Urinary bladder (tissue), 4 donors: Measurements from ENCODE around the gene CCL25. TPM values are rescaled to one million over a fixed set of nuclear protein-coding genes. Genes with fewer than 3 reads are reported as not detected.

ENCODE experiments used
- DNase-seq: peaks from one replicate; pipeline ENCODE4 v3.0.0-alpha.2; 2015; ENCODE audit errors: extremely low spot score
- H3K27ac ChIP-seq: one replicate; pipeline ENCODE4 v1.5.1; 2013; ENCODE audit warnings: low read depth, mild to moderate bottlenecking, moderate library complexity
- H3K36me3 ChIP-seq: one replicate; pipeline ENCODE4 v1.6.1; 2013; ENCODE audit warnings: mild to moderate bottlenecking, moderate library complexity; ENCODE audit not compliant: insufficient read depth
- H3K4me1 ChIP-seq: one replicate; pipeline ENCODE4 v1.6.1; 2013; ENCODE audit warnings: mild to moderate bottlenecking, moderate library complexity; ENCODE audit not compliant: insufficient read depth
- H3K4me3 ChIP-seq: one replicate; pipeline ENCODE4 v1.5.1; 2013; ENCODE audit warnings: low read depth, low read length
- WGBS: extraction: QIAGEN DNeasy Blood & Tissue Kit; methylation state at CpG from one replicate; pipeline ENCODE4 v1.1.7; 2013; 5-methylcytosine and 5-hydroxymethylcytosine counted together
- polyA plus RNA-seq: library from polyadenylated mRNA; stranded (reverse); fragments of 200-250 nt; gene quantifications from one replicate; pipeline ENCODE4 v1.2.3, GENCODE V29; 2013
- total RNA-seq: library from RNA; depleted of rRNA; stranded (reverse); fragments of >200 nt; gene quantifications from one replicate; pipeline ENCODE4 v1.2.3, GENCODE V29; 2014
- donor health status: healthy with polysubstance abuse.
- donor health status: healthy.

Gene CCL25
- total and polyA plus RNA-seq, 2 donors, result not detected

DNA sequence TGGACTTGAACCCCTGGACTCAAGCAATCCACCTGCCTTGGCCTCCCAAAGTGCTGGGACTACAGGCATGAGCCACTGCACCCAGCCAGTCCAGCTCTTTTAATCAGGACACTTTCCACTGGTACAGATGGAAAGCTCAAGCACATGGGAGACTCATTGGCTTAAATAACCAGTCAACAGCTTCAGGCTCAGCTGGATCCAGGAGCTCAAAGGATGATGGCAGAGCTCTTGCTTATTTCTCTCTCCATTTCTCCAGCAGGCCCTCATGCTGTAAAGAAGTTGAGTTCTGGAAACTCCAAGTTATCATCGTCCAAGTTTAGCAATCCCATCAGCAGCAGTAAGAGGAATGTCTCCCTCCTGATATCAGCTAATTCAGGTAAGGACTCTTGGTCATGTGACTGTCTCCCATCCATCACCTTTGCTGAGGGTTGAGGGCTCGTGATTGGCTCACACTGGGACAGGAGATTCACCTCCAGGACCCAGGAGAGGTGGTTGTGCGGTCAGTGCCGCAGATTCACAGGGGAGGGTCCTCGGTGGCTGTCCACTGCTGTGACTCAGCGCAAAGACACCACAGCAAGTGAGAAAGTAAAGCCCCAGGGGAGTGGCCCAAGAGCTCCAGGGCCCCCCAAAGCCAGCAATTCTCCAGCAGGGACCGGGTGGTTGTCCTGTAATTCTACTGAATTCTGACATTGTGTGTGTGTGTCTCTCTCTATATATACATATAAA lies 5.1 kb downstream of the CCL25 start:
- no peak overlapping the region for H3K27ac ChIP-seq
- no peak overlapping the region for H3K4me3 ChIP-seq
- WGBS, result 77% methylated on average over 7 of the region's 7 CpGs
- no peaks in the 10 kb centered on the region for H3K36me3 ChIP-seq
- H3K4me1 ChIP-seq, result no peaks in the 10 kb centered on the region
- DNase-seq, result no peak

DNA sequence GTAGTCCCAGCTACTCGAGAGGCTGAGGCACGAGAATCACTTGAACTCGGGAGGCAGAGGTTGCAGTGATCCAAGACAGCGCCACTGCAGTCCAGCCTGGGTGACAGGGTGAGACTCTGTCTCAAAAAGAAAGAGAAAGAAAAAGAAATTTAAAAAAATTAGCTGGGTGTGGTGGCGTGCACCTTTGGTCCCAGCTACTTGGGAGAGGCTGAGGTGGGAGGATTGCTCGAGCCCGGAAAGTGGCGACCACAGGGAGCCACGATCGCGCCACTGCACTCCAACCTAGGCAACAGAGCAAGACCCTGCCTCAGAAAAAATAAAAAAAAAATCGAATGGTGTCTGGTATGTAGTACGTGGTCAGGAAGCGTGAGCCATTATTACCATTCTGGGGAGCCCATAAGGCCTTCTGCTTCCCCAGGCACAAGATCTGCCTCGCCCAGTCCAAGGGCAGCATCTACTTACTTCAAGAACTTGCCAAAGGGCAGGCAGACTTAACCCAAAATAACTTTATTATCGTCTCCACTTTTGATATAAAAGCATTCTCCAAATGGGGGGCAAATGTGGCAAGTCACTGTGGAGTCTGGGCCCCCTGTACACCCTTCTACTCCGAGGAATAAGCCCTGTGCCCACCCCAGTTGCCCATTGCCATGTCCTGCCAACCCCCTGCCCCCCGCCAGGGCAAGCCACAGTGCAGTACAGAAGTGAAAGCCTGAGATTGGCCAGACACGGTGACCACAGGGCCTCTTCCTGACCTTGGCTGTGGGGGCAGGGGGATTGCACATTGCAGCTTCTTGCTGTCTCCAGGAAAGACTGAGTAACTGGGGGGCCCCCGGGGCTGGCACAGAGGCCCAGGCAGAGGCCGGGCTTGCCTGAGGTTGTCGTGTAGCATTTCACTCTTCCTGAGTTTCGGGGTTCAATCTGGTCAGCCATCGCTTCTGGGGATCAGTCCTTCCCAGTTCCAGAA lies 12.6 kb downstream of the CCL25 start:
- Histone ChIP-seq H3K4me3 (no peak overlapping the region), H3K36me3 (no peaks in the 10 kb centered on the region), H3K4me1 (no peaks in the 10 kb centered on the region), H3K27ac (no peak overlapping the region)
- WGBS, result 87% methylated on average over 24 of the region's 24 CpGs
- no peak for DNase-seq

DNA sequence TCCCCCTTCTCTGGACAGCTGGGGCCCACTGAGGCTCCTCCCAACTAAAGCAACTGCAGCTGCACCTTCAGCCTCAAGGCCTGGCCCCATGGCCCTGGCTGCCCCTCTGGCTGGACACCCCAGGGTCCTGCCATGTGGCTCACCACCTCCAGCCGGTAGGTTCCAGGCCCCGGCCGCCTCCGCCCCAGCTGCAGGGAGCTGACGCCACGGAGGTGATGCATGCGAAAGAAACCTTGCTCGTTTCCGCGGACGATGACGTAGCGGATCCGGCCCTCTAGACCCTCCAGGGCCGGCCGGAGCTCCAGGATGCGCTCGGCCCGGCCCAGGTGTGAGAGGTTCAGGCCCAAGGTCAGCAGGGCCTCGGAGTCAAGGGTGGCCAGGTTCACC lies 13.3 kb downstream of the CCL25 start:
- DNase-seq, result no peak
- 96% methylated on average over 20 of the region's 20 CpGs for WGBS
- H3K4me3 ChIP-seq, result no peak overlapping the region
- H3K4me1 ChIP-seq, result no peaks in the 10 kb centered on the region
- no peak overlapping the region for H3K27ac ChIP-seq
- no peaks in the 10 kb centered on the region for H3K36me3 ChIP-seq

DNA sequence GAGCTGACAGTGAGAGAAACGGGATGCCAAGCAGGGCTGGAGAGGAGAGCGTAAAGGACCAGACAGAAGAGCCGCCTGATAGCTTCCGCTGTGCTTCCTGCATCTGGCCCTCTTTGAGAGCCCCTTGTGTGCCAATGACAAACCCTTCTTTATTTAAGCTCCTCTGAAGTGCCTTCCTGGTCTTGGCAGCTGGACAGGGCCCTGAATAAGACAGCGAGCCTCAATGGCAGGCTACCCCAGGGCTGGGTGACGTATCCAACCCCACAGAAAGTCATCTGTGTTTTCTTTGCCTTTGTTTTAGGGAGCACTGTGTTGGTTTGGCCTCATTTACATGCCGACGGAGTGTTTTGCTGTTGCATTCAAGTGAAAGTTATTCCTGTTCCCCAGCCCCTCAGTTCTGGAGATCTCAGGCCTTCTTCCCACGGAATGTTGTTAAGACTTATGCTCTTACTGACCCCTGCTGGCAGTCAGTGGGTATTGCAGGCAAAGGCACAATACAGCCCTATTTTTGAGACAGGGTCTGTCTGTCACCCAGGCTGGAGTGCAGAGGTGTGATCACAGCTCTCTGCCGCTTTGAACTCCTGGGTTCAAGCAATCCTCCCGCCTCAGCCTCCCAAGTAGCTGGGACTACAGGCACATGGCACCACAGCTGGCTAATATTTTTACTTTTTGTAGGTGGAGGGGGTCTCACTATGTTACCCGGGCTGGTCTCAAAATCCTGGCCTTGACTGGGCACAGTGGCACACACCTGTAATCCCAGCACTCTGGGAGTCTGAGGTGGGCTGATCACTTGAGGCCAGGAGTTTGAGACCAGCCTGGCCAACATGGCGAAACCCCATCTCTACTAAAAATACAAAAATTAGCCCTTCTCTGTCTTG lies 16.8 kb downstream of the CCL25 start:
- no peaks in the 10 kb centered on the region for H3K4me1 ChIP-seq
- WGBS, result 82% methylated on average over 13 of the region's 13 CpGs
- DNase-seq, result no peak

DNA sequence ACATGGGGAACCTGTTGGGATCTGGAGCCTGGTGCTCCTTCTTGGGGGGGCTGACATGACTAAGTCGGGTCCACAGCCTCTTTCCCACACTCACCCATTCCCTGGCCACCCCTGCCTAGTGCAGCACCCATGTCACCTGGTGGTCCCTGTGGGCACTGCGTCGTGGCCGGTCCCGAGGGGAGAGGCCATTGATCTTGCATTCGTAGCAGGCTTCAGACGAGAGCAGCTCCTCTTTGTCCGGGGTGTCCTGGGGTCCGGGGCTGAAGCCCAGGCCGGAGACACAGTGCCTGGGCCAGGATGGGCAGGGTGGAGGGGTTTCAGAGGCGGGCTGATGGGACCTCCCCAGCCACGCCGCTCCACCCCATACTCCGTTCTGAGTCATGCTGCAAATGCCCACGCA lies 19.4 kb downstream of the CCL25 start:
- 91% methylated on average over 15 of the region's 15 CpGs for WGBS
- Histone ChIP-seq H3K4me3 (no peak overlapping the region), H3K36me3 (no peaks in the 10 kb centered on the region), H3K27ac (no peak overlapping the region), H3K4me1 (no peaks in the 10 kb centered on the region)
- DNase-seq, result no peak

More for the DNA sequence above, 16.8 kb downstream of the CCL25 start:
- no peak overlapping the region for H3K4me3 ChIP-seq
- H3K27ac ChIP-seq, result no peak overlapping the region
- H3K36me3 ChIP-seq, result no peaks in the 10 kb centered on the region

DNA sequence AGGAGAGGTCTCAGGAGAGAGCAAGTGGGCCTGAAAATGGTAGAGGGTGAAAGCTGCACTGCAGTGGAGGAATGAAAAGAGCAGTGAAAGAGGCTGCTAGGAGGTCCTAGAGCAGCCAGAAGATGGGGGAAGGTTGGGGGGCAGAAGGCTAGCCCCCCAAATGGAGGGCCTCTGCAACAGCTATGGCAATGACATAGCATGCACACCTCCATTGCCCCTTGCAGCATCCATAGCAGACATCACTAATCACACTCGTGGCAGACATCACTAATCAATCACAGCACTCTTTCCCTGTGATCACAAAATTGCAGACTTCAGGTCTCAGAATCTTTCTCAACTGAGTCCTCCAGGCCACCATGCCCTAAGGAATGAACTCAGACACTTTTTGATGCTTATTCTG lies 21.9 kb downstream of the CCL25 start:
- DNase-seq, result no peak
- no peak overlapping the region for H3K4me3 ChIP-seq
- H3K4me1 ChIP-seq, result no peaks in the 10 kb centered on the region
- H3K27ac ChIP-seq, result no peak overlapping the region
- H3K36me3 ChIP-seq, result no peaks in the 10 kb centered on the region
- 89% methylated on average over 1 of the region's 1 CpG for WGBS

DNA sequence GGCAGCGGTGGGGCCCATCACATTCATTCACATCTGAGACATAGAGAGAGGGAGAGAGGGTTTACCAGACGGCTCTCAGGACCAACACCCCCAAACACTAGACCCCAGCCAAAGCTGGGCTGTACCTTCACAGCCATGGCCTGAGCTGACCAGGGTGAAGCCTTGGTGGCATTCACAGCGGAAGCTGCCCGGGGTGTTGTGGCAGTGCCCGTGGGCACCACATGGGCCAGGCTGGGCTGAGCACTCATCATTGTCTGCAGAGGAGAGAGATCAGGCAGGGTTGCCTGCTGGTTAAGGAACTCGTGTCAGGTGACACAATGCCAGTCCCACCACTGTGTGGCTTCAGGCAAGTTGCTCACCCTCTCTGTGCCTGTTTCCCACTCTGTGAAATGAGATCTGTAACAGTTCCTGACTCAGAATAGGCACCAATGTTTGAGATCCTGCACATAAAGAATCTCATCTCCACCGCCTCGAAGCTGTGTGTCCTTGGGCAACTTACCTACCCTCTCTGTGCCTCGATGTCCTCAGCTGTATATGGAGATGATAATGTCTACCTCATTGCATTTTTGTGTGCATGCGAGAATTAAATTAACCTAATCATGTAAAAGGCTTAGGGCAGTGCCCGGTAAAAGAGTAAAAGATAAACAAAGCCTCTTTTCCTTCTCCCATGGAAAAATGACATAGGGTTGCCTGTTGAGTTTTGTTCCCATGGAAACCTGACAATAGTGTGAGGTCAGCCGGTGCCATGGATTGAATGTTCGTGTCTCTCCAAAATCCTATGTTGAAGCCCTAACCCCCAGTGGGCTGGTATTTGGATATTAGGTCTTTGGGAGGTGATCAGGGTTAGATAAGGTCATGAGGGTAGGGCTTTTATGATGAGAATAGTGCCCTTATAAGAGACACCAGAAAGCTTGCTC lies 22.9 kb downstream of the CCL25 start:
- H3K4me1 ChIP-seq, result no peaks in the 10 kb centered on the region
- H3K36me3 ChIP-seq, result no peaks in the 10 kb centered on the region
- no peak overlapping the region for H3K27ac ChIP-seq
- H3K4me3 ChIP-seq, result no peak overlapping the region
- 77% methylated on average over 13 of the region's 13 CpGs for WGBS
- no peak for DNase-seq

DNA sequence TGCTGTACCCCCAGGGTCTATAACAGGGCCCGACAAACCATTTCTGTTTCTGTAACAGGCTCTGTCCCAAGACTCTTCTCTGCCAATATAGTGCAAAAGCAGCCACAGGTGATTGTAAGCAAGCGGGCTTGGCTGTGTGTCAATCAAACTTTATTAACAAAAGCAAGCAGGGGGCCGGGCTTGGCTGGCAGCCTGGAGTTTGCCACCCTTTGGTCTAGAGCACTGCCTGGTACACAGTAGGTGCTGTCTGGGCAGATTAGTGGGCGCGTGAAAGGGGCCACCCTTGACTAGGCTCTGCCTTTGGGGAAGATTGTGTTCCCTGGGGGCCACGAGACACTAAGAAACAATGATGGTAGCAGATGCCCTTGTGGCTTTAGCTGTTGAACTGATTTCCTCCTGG lies 27.4 kb downstream of the CCL25 start:
- Histone ChIP-seq H3K36me3 (no peaks in the 10 kb centered on the region), H3K4me1 (no peaks in the 10 kb centered on the region), H3K4me3 (no peak overlapping the region), H3K27ac (no peak overlapping the region)
- WGBS, result 95% methylated on average over 6 of the region's 6 CpGs
- no peak for DNase-seq

DNA sequence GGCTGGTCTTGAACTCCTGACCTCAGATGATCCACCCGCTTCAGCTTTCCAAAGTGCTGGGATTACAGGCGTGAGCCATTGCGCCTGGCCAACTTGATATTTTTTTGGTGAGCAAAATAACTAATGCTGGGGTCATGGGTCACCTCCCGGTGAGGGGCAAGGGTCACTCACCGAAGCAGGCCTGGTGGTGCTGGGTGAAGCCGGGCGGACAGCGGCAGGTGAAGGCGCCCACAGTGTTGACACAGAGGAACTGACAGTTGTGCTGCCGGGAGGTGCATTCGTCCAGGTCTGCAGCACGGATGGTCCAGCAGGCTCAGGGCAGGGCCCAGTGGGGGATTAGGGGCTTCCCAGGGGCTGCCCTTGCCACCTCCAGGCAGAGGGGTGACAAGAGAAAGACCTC lies 28.3 kb downstream of the CCL25 start:
- WGBS, result 90% methylated on average over 12 of the region's 12 CpGs
- no peak overlapping the region for H3K27ac ChIP-seq
- no peaks in the 10 kb centered on the region for H3K4me1 ChIP-seq
- DNase-seq, result no peak
- no peaks in the 10 kb centered on the region for H3K36me3 ChIP-seq
- no peak overlapping the region for H3K4me3 ChIP-seq

DNA sequence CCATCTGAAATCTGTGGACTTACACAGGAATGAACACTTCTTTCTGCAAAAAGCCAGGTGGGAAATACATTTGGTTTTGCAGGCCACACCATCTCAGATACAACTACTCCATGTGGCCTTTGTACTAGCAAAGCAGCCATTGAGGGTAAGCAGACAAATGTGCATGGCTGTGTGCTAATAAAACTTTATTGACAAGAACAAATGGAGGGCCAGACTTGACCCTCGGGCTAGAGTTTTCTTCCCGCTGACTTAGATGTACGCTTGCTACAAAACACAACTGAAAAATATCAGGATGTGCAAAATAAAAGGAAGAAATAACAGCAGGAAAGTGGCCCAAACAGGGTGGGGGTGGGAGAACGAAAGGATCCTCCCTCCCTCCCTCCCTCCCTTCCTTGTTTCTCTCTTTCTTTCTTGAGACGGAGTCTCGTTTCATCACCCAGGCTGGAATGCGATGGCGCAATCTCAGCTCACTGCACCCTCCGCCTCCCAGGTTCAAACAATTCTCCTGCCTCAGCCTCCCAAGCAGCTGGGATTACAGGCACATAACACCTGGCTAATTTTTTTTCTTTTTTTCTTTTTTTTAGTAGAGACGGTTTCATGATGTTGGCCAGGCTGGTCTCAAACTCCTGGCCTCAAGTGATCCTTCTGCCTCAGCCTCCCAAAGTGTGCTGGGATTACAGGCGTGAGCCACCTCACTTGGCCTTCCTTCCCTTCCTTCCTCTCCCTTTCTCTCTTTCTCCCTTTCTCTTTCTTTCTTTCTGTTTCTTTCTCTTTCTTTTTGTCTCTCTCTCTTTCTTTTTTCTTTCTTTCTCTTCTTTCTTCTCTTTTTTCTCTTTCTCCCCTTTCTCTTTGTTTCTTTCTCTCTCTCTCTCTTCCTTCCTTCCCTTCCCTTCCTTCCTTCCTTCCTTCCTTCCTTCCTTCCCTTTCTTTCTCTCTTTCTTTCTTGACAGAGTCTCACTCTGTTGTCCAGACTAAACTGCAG lies 29.3 kb downstream of the CCL25 start:
- H3K27ac ChIP-seq, result no peak overlapping the region
- no peak for DNase-seq
- H3K4me1 ChIP-seq, result no peaks in the 10 kb centered on the region
- WGBS, result 83% methylated on average over 11 of the region's 11 CpGs
- H3K4me3 ChIP-seq, result no peak overlapping the region
- no peaks in the 10 kb centered on the region for H3K36me3 ChIP-seq

DNA sequence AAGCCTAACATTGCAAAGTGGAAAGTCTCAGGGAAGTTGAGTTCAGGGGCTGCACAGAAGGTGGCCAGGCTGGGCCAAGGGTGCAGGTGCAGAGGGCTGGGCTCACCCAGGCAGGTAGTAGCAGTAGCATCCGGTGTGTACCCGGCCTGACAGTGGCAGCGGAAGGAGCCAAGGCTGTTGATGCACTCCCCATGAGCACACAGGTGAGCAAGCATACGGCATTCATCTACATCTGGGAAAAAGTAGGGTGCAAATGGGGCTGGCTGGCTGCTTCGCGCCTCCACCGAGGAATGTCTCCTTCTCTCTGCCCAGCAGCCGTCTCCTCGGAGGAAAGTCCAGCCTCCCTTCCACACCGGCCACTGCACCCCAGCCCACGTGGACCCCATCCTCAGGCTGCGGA lies 30.6 kb downstream of the CCL25 start:
- Histone ChIP-seq H3K36me3 (no peaks in the 10 kb centered on the region), H3K27ac (no peak overlapping the region), H3K4me3 (no peak overlapping the region), H3K4me1 (no peaks in the 10 kb centered on the region)
- no peak for DNase-seq
- WGBS, result 92% methylated on average over 12 of the region's 12 CpGs

DNA sequence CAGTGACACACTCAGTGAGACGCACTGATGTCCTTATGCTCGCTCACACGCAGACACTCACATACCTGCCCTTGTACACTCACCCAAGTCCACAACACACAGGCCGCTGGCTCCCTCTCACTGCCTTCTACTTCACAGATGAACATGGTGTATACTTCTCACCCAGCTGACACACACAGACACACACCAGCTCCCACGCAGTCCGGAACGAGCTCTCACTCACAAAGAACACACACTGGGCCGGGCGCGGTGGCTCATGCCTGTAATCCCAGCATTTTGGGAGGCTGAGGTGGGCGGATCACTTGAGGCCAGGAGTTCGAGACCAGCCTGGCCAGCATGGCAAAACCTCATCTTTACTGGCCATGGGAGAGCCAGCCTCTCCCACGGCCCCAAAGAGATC lies 31.6 kb downstream of the CCL25 start:
- Histone ChIP-seq H3K27ac (no peak overlapping the region), H3K4me1 (no peaks in the 10 kb centered on the region), H3K4me3 (no peak overlapping the region), H3K36me3 (no peaks in the 10 kb centered on the region)
- DNase-seq, result no peak
- 92% methylated on average over 13 of the region's 13 CpGs for WGBS
